A204.1 (cell line): Measurements from ENCODE around the gene FN1.

Source experiments
- FAIRE-seq: peaks from 2 replicates; lab custom pipeline; 2012; peaks lifted over from hg19 to GRCh38; lab: Jason Lieb, UNC

The FN1 gene

DNA sequence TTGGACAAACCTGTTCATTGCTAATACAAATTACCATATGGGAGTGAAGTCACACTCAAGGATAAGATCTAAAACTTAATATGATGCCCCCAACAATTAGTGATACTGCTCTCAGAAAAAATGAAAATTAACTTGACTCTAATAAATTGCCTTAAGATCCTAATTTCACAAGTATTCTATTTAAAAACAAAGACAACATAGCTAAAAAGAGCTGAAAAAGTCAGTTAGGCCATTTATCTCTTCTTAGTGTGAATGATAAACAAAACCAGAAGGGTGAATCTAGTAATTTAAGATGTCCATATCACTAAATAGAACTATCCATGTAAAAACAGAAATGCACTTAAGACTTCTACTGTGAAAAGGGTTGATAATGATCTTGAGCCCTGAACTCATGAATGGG is 53.4 kb downstream of the FN1 start:
- no peak for FAIRE-seq

DNA sequence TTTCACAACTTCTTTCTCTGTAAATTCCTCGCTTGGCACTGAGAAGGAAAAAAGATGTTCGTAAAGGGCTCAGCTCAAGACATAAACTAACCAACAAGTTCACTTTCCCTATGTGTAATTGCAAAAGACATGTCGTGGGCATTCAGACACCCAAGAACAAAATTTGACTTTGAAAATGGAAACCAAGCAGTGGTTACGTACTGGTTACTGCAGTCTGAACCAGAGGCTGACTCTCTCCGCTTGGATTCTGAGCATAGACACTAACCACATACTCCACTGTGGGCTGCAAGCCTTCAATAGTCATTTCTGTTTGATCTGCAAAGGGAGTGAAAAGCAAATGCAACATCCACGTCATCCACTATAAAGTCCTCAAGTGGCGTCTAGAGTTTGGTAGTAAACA is 53.9 kb downstream of the FN1 start:
- FAIRE-seq: no peak

DNA sequence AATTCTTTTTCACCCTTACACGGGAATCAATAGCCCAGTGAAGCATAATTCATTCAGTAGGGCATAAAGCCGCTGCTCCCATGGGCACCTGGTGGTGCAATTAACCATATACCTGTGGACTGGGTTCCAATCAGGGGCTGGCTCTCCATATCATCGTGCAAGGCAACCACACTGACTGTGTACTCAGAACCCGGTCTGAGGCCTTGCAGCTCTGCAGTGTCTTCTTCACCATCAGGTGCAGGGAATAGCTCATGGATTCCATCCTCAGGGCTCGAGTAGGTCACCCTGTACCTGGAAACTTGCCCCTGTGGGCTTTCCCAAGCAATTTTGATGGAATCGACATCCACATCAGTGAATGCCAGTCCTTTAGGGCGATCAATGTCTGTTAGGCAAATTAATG is 55.2 kb downstream of the FN1 start:
- no peak for FAIRE-seq

DNA sequence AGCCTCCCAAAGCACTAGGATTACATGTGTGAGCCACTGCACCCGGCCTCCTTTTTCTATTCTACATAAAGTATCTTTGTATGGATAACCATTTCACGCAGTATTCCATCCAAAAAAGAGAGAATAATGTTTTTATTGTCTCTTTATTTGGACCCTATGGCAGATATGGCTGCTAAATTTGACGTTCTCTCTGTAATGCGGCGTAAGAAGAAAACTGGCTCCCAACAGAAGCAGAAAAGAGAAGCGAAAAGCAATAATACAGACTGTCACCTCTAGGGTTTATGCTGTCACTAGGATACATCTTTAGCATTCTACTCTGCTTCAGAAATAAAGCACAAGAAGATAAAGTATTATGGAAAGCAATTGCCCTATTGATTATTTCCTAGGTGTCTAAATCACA is 55.9 kb downstream of the FN1 start:
- no peak for FAIRE-seq

DNA sequence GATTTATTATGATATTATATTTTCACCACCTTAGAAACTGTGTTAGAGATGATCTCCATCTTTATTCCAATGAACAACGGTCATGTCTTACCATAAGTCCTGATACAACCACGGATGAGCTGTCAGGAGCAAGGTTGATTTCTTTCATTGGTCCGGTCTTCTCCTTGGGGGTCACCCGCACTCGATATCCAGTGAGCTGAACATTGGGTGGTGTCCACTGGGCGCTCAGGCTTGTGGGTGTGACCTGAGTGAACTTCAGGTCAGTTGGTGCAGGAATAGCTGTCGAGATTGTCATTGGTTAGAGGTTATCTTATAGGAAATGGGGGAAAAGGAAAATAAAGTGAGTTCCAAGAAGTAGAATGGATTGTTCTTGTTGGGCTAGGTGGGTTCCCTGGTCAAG is 56.8 kb downstream of the FN1 start:
- FAIRE-seq: no peak

DNA sequence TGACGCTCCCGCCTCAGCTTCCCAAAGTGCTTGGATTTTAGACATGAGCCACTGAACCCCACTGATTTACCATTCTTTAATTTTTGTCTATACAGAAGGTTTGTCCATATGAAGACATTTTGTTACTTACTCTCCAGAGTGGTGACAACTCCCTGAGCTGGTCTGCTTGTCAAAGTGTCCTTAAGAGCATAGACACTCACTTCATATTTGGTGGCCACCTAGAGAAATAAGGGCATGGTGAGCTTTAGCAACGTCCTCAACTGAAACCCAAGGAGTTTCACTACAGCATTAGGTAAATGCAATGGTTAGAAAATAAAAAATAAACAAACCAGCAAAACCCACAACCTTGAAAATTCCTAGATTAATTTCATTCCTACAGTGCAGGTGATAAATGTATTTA is 57.8 kb downstream of the FN1 start:
- no peak for FAIRE-seq

DNA sequence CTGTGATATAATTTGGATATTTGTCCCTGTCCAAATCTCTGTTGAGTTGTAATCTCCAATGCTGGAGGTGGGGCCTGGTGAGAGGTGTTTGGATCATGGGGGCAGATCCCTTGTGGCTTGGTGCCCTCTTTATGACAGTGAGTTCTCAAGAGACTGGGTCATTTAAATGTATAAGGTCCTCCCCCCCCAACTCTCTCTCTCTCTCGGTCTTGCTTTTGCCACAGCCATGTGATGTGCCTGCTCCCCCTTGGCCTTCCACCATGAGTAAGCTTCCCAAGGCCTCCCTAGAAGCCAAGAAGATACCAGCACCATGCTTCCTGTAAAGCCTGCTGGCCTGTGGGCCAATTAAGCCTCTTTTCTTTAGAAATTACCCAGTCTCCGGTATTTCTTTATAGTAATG is 58.6 kb downstream of the FN1 start:
- FAIRE-seq: no peak

DNA sequence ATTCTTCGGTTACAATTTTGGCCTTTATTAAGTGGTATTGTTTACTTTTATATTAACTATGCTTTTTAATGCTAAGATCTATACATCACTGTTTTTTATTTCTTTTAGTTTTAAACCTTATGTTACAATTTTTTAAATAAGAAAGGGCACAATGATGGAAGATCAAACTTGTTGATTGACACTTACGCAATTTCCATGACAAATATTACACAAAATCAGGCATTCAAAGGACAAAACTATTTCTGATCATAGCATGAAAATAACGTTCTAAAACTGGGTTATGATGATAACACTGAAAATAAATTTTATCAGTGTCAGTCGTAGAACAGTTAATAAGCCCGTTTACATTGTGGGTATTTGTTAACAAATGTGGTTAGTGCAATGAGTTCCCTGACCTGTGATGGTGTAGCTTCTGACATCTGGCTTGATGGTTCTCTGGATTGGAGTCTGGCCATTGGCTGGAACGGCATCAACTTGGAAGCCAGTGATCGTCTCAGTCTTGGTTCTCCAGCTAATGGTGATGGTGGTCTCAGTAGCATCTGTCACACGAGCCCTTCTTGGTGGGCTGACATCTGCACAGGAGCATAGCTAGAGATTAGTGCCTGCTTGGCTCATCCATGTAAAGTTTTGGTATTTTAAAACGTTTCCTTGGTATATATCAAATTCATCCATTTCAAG is 59.6 kb downstream of the FN1 start:
- FAIRE-seq: no peak

DNA sequence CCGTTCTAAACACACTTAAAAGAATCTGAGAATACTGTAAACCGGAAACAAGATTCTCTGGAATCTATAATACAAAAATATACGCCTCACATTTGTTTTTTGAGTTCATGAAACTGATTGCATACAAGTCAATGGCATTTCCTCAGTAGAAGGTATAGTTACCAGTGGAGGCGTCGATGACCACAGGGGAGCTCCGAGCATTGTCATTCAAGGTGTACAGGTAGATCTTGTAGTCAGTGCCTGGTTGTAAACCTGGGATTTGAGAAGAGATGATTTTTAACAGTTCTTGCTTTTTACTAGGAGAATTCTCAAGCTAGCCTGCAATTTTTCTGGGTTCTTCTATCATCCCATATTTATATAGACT is 60.4 kb downstream of the FN1 start:
- FAIRE-seq: no peak

DNA sequence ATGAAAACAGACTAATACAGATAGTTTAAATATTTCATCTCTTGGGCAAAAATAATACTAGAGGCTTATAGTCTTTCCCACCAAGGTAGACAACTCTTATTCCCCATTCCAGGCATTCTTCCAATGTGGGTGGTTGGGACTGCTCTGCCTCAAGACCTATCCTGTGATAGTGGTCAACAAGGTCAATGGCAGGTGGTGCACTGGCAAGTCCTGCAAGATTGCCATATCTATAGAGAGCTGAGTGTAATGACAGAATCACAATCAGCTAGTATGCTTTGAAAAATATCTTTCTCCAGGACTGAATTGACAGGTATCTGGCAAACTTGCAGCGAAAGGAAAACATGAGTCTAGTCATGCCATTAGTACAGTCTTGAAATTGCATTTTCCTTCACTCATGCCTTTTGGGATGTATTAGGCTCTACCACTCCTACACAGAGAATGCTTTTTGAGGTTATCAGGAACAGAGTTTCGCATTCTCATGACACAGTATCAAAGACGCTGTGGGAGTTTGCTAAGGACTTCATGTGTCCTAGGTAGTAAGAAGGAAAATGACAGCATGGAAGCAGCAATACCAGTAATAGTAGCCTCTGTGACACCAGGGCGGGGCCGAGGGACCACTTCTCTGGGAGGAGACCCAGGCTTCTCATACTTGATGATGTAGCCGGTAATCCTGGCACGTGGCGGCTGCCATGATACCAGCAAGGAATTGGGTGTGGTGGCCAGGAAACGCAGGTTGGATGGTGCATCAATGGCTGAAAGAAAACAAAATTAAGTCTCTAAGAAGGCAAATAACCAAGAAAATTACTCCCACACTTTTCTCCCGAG is 61.0 kb downstream of the FN1 start:
- FAIRE-seq: no peak

DNA sequence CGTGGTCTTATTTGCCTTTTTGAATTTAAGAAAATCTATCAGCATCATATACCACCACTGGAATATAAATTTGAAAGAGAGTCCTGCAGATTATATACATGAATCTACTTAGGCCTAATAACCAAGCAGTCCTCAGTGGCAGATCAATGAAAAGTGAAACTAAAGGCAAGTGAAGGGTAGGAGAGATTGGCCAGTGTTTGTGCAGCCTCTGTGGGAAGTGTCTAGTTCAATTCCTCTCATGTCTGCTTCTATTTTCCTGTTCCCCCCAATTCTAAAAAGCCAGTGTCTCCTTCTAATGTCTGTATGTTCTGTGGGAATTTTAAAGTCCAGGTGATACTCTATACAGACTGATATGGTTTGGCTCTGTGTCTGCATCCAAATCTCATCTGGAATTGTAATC is 61.9 kb downstream of the FN1 start:
- FAIRE-seq: no peak

DNA sequence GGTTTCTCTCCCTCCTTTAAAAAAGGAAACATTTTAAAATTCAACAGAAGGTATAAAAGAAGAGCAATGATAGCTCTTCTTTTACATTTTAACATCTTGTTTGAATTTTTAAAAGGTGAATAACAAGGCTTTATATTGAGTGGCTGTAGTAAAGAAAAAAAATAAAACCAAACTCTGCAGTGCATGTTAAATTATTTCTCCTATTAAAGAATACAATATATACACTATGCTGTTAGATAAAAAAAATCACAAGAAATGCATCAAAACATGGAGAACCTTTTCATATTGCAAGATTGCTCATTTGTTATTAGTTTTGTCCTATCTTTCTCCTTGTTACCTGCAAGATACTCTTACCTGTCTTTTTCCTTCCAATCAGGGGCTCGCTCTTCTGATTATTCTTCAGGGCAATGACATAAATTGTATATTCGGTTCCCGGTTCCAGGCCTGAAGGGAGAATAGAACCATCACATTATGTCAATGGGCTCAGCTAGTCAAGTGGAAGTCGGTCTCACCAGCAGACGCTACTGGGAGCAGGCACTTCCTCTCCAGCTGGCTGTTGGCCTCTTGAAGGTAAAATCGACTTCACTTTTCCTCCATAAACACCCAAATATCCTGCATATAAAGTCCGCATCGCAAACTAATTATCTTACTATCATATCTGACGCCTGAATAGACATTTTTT is 62.8 kb downstream of the FN1 start:
- FAIRE-seq: no peak

DNA sequence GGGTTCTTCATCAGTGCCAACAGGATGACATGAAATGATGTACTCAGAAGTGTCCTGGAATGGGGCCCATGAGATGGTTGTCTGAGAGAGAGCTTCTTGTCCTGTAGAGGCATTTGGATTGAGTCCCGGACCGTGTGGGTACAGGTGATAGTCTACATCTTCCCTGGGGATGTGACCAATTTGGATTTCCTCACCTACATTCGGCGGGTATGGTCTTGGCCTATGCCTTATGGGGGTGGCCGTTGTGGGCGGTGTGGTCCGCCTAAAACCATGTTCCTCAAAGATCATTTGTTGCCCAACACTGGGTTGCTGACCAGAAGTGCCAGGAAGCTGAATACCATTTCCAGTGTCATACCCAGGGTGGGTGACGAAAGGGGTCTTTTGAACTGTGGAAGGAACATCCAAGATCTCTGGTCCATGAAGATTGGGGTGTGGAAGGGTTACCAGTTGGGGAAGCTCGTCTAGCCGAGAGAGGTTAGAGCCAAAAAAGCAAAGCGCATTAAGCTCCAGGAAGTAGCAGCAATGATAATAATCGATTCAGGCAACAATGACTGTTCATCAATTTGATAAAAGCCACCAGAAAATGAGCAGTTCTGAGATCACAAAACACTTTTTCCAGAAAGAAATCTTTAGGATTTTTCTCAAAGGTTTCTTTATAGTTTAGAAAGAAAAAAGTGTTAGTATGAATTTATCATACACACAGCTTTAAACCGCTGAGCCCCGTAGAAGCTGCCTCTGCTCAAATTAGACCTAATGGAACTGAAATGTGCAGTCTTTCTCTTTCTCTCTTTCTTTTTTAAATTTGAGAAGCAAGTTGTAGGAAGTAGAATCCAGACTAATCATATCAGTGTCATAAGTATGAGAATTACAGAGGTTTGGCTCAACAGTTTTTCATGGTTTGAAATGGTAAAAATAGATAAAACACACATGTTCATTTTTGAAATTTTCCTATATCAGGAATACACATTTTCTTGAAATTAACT is 63.7 kb downstream of the FN1 start:
- FAIRE-seq: no peak

DNA sequence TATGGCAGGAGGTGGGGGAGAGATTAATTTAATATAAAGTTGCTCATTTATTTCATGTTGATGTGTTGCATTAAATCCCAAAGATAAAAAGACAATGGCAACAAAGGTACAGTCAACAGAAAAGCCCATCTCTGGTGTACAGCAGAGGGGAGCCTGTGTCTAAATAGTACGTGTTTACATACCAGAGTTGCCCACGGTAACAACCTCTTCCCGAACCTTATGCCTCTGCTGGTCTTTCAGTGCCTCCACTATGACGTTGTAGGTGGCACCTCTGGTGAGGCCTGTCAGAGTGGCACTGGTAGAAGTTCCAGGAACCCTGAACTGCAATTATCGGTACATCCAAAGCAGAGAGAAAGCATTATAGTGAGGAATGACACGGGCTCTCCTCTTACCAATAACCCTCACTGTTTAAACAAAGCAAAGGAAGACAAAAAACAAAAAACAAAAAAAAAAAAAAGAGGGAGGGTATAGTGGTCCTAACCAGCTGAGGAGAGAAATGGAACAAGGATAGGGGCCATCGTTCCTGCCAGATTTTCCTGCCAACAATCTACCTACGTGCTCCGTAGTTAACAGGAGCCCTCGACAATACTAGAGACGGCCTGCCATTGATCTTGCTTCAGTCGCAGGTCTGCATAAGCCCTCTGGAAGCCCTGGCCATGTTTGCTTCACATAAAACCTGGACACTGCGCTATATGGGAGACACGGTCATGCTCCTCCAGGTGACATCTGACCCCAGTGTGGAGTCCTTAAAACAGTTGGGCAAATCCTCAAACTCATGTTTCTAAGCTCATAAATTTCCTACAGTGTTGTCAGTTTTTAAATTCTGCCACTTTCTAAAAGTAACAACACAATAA is 65.5 kb downstream of the FN1 start:
- FAIRE-seq: no peak

DNA sequence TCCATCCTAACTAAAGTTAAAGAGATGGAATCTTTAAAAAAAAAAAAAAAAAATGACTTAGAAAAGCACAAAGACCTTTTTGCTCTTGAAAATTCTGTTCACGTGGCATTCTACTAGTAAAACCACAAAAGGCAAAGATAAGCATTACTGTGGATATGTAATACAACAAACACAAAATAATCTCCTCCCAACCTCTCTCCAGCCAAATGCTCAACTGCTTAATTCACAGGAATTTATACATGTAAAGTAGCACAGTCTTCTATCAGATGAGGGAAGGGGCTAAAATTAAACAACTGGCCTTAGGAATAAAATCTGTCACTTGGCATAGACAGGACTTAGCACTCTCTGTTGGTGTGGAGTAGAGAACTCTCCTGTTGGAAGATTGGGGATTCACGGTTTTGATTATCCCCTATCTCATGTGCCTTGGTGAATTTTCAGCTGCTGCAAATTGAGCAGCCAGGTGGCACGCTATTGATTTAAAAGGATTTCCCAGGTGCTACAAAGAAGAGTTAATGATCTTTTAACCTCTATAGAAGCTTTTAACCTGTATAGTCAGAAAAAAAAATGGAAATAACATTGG is 66.6 kb downstream of the FN1 start:
- FAIRE-seq: no peak

DNA sequence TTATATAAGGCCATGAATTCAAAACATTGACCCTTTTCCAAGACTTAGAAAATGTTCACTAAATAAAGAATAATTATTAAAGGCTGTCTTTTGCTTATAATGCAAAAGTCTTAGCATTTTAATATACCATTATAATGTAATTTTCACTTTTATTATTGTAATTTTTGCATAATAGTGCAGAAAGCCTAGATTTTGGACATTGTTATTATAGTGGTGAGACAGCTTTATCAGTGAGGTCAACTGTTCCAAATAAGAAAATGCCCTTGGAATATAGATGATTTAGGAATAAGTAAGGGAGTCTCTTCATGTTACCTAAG is 67.4 kb downstream of the FN1 start:
- FAIRE-seq: no peak

DNA sequence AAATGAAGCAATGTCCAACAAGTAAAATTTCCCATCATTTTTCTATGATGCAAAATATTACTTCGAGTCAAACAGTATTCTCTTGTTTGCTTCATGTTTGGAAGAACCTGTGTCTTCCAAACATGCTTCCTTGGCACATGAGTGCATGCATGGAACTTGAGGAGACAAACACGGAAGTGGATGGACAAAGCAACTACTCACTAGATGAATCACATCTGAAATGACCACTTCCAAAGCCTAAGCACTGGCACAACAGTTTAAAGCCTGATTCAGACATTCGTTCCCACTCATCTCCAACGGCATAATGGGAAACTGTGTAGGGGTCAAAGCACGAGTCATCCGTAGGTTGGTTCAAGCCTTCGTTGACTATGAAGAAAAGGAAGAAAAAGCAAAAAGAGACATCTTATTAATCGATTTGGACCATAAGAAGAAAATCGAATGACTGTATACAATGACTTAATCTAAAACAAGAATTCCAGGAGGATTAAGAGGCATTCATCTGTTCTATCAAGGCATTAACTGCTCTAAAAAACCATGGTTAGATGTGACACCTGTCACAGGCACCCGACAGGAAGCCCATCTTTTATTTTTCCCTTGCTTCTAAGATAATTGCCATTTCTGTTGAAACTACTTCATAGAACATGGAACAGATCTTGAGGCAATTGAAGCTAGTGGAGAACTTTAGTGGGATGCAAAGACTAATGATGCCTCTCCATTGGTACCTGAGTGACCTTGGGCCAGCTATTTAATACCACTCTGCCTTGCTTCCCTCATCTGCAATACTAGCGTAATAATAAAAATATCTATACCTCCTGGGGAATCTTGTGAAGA is 68.0 kb downstream of the FN1 start:
- no peak for FAIRE-seq

DNA sequence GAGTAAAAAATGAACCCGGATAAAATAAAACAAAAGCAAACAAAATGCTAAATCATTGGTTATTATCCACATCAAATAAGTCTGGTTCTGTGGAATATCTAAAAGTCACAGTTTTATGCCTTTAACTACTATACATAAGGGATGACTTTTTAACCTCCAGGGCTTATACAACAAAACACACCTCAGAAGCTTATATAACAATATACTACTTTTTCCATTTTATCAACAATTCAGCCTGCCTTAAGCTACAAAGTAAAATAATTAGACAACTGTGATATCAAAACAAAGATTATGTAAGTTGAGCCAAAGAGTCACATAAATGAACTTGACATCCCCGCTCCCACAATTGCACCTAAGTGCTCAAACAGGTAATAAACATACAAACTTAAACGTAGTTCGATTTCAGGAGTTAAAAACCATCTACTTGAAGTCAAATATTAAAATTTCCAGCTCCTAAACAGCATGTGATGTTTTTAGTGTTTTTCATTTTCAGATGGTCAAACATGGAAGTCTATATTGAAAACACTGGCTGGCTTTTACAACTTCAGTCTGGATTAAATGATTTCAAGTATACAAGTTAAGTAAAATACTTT is 69.3 kb downstream of the FN1 start:
- FAIRE-seq: no peak

DNA sequence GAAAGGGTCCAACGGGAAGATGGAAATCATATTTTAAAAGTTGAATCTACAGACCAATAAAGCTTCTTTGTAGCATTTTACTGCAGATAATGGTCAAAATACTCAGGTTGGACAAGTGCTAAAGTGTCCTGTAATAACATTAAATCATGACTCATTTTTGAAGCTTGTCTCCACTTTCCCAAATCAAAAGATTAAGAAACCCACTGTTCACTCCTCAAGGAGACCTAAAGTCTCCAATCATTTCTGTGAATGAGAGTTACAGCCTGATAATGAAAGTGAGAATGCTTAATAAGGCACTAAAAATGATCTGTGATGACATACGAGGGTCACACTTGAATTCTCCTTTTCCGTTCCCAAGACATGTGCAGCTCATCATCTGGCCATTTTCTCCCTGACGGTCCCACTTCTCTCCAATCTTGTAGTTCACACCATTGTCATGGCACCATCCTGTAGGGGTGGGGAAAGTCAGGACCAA is 70.6 kb downstream of the FN1 start:
- no peak for FAIRE-seq
